HG02571 (cell line): Measurements from ENCODE around the gene SLFN14.
"Not testable (repeated sequence)": the region's sequence is repeated elsewhere in the genome, so short reads cannot be mapped to it uniquely, and the experiment has no call there.

Experiments used
- ATAC-seq: cut with Tn5 transposase; IDR thresholded peaks from one replicate; pipeline ENCODE4 v1.9.1; 2021; ENCODE audit warnings: mild to moderate bottlenecking, moderate library complexity; ENCODE audit not compliant: unreplicated experiment

Gene SLFN14

DNA sequence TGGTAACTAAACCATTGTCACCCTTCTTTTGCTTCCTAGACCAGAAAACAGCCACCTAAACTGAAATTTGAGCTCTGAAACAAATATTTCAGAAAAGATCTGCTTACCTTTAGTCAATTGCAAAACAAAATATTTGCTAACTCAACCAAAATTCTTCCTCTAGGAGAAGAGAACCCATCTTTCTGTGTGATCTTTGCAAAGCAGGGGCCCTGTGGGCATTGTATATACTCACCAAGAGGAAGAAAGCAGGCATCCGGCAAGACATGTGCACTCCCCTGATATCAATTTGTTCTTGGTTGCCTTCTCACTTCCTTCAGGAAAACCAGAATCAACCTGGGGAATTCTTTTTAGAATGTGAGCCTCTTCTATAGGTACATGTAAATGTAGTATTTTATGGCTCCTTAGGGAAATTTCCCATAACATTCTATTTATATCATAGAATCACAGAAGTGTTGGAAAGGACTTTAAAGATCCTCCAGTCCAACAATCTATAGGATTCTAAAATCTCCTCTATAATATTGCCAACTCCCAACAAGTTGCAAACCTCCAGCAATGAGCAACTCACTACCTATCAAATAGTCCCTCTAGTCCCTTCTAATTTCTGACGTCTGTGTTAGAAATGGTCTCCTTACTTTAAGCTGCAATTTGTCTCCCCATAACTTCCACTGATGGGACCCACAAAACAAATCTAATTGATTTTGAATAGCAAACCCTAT lies 966 bp downstream of the SLFN14 start:
- no peak for ATAC-seq

DNA sequence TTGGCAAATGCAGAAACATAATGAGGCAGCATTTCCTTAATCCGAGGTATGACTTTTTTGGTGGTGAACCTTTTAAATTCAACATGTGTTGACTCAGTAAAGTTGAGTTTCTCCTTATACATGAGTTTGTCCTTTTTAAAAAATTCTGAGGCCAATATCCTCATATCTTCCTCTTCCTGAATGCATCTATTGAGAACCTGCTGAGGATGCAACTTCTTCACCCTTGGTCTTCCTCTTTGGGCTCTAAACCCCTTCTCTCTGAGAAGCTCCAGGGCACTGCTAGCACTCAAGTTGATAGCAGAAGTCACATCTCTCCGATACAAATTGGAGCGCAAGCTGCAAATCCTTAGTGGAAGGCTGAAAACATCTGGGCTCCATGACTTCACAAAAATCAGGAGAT lies 3.3 kb downstream of the SLFN14 start:
- no peak for ATAC-seq

- no peak for ATAC-seq
Measured at GRCh38 chr17:35555691-35556090, 4.9 kb downstream of the SLFN14 start.

DNA sequence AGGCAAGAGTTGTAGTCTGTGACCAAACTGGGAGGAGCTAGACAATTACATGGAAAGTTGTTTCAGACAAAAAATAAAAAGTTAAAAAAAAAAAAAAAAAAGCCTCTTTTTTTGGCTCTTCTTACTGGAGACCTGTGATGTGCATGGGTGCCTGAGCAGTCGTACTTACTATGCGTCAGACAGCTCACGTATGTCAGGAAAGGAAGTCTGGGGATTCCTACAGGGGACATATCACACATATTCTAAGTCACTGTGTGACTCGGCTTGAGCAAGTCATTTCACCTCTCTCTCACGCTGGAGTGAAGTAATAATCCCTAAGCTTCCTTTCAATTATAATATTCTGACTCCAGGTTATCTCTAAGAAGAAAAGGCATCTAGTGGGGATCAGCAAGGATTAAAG lies 6.0 kb downstream of the SLFN14 start:
- no peak for ATAC-seq

GRCh38 chr17:35553310-35553709 lies 7.3 kb downstream of the SLFN14 start:
- no peak for ATAC-seq

- no peak for ATAC-seq
Measured at GRCh38 chr17:35548978-35549377, 11.6 kb downstream of the SLFN14 start.

GRCh38 chr17:35548208-35548810 lies 12.3 kb downstream of the SLFN14 start:
- ATAC-seq, result no peak

GRCh38 chr17:35546487-35546886 lies 14.1 kb downstream of the SLFN14 start:
- no peak for ATAC-seq

DNA sequence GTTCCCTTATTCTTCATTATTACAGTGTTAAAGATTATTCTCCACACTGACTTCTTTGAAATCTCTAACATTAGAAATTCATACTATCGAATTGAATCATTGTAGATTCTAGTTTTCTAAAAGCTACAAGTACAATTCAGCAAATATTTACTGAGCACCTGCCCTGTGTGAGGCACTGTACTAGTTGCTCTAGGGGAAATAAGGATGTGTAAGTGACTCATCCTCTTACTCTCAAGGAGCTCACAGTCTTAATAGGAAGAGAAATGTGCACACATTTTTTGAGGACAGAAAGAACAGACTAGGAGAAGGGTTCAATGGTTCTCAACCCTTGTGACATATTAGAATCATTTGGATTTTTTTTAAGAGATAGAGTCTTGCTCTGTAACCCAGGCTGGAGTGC lies 15.5 kb downstream of the SLFN14 start:
- ATAC-seq, result no peak

- no peak for ATAC-seq
Measured at GRCh38 chr17:35543856-35544255, 16.8 kb downstream of the SLFN14 start.

DNA sequence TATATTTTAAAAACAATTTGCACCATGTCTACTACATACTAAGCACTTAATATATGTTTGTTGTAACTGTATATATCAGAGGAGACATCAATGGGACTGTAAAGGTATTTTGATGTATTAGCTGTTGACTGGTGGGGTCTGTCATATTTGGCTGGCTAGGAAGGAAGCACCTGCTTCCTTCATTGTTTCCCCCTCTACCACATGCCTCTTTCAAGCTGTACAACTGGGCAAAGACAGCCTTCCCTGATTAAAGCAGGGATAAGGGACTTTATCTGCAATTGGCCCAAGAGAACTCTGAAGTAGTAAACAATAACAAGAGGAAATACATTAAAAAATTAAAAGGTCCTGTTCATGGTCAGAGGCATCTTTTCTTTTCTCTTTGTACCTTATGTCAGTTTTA lies 17.6 kb downstream of the SLFN14 start:
- ATAC-seq, result no peak

DNA sequence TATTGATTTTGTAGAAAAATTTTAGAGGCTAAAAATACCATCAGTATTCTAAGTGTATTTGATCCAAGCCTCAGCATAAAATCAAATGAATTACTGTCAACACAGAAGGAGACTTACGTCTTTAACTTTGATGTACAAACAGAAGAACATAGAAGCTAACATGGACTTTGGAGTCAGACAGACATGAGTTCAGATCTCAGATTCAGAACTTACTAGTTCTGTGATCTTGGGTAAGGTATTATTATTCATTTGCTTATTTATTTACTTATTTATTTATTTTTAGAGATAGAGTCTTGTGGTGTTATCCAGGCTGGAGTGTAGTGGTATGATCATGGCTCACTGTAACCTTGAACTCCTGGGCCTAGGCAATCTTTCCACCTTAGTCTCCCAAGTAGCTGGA lies 19.2 kb downstream of the SLFN14 start:
- ATAC-seq, result no peak

DNA sequence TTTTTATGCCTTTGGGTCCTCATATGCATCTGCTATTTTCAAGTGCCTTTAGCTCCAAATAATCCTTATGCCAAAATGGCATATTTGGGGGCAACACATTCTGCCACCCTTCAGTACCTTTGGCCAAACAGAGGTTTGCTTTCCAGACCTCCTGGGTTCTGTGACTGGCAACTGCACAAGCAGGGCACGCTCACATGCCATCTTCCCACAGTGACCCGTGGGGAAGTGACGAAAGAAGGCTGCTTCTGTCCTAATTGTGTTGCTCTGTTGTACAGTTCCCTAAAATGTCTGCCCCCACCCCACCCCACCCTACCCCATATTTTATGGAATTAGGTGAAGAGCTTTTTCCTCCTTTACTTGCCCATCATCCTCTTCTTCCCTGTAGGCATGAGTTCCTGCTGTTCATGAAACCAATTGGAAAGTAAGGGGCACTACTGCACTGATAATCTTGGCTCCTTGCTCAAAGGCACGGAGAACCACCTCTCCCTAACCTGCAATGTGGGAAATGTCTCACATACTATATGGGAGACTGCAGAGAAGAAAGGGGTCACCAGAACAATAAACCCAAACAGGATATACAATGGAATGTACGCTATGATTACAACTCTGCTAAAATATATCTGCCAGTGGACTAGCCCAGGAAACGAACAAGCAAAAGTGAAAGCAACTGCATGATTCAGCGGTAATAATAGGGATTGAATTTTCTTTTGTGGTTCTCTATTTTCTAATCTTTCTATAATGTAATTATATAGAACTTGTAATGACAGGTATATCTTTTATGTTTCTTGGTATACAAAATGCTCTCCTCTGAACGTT lies 19.8 kb downstream of the SLFN14 start:
- ATAC-seq, result no peak

- no peak for ATAC-seq
Measured at GRCh38 chr17:35539659-35540026, 21.0 kb downstream of the SLFN14 start.

GRCh38 chr17:35537601-35538141 lies 22.9 kb downstream of the SLFN14 start, which contains the start of gene SLFN12L:
Gene SLFN12L (minus strand): TSS chr17:35537678. CDS start chr17:35522364, 15,314 bp downstream.
- no peak for ATAC-seq

- ATAC-seq, result no peak
Measured at GRCh38 chr17:35536664-35537171, 23.9 kb downstream of the SLFN14 start.

- ATAC-seq, result not testable (repeated sequence)
Measured at GRCh38 chr17:35535406-35535805, 25.2 kb downstream of the SLFN14 start.

- no peak for ATAC-seq
Measured at GRCh38 chr17:35534576-35535093, 26.0 kb downstream of the SLFN14 start.

DNA sequence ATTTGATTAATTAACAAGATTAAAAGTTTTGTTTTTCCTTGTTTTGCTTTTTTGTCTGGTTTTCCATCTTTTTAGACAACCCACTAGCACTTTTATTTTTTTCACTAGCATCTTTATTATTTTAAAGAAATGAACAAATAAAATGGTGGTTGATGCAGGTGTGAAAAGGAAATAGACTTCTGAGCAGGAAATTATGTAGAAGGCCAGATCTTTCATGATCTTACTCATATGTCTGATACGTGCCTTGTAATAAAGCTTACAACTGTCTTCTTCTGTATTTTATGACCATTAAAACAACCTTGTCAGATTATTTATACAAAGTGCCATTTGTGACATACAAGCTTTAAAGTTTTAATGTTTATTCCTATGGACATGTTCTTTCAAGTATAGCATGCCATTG lies 29.5 kb downstream of the SLFN14 start:
- no peak for ATAC-seq

- no peak for ATAC-seq
Measured at GRCh38 chr17:35529866-35530265, 30.8 kb downstream of the SLFN14 start.

GRCh38 chr17:35529326-35529725 lies 31.3 kb downstream of the SLFN14 start:
- ATAC-seq, result not testable (repeated sequence)
